CD1c-positive myeloid dendritic cell (primary cell): Measurements from ENCODE around the gene ST6GALNAC6.

Source experiments
- DNase-seq: peaks from one replicate; pipeline ENCODE4 v3.0.0-alpha.2; 2016; ENCODE audit errors: extremely low spot score

ST6GALNAC6 gene

GRCh38 chr9:127931092-127931881 is 31.9 kb upstream of the ST6GALNAC6 start:
- DNase-seq: no peak

GRCh38 chr9:127930231-127931091 is 31.1 kb upstream of the ST6GALNAC6 start, which contains the start of gene PIP5KL1:
TSS of gene PIP5KL1 (minus strand) at chr9:127930777. CDS start at chr9:127930752, 25 bp downstream.
- peak; percentile 76 for DNase-seq

GRCh38 chr9:127929625-127929979 is 30.2 kb upstream of the ST6GALNAC6 start:
- DNase-seq: no peak

- DNase-seq: no peak
These were observed 29.5 kb upstream of the ST6GALNAC6 start for GRCh38 chr9:127928676-127929624.

GRCh38 chr9:127927988-127928675 is 28.7 kb upstream of the ST6GALNAC6 start:
- peak; percentile 67 for DNase-seq

- peak; percentile 45 for DNase-seq
These were observed 28.0 kb upstream of the ST6GALNAC6 start for GRCh38 chr9:127927201-127927987.

- DNase-seq: no peak
These were observed 27.4 kb upstream of the ST6GALNAC6 start for GRCh38 chr9:127926906-127927200.

GRCh38 chr9:127925959-127926905 is 26.8 kb upstream of the ST6GALNAC6 start:
- no peak for DNase-seq

GRCh38 chr9:127924736-127925444 is 25.5 kb upstream of the ST6GALNAC6 start:
- no peak for DNase-seq

- DNase-seq: no peak
These were observed 24.4 kb upstream of the ST6GALNAC6 start for GRCh38 chr9:127923771-127924170.

GRCh38 chr9:127923046-127923445 is 23.6 kb upstream of the ST6GALNAC6 start:
- DNase-seq: no peak

- peak; percentile 80 for DNase-seq
These were observed 22.2 kb upstream of the ST6GALNAC6 start for GRCh38 chr9:127921557-127922120.

- DNase-seq: no peak
These were observed 21.4 kb upstream of the ST6GALNAC6 start for GRCh38 chr9:127920794-127921193.

GRCh38 chr9:127919253-127919815 is 19.9 kb upstream of the ST6GALNAC6 start:
- DNase-seq: peak; percentile 94

GRCh38 chr9:127918183-127919107 is 19.0 kb upstream of the ST6GALNAC6 start:
- peak; percentile 42 for DNase-seq

- peak; percentile 77 for DNase-seq
These were observed 18.2 kb upstream of the ST6GALNAC6 start for GRCh38 chr9:127917603-127918002.
